Chondrocyte (in vitro differentiated cells): Measurements from ENCODE around the gene PLXNA4. TPM values are rescaled to one million over a fixed set of nuclear protein-coding genes. Genes with fewer than 3 reads are reported as not detected.

Experiments
- DNase-seq: peaks from one replicate; pipeline ENCODE4 v3.0.0; 2021; ENCODE audit warnings: mixed read lengths, low spot score
- H3K27ac Mint-ChIP-seq: one replicate; pipeline ENCODE4 v1.8.0; 2021; ENCODE audit warnings: mild to moderate bottlenecking, moderate library complexity, mixed read lengths; ENCODE audit not compliant: unreplicated experiment
- H3K27me3 Mint-ChIP-seq: 2 replicates; pipeline ENCODE4 v1.8.0; 2021; ENCODE audit warnings: low read depth, mixed read lengths
- H3K36me3 Mint-ChIP-seq: 2 replicates; pipeline ENCODE4 v1.8.0; 2021; ENCODE audit warnings: low read depth, mixed read lengths
- H3K4me1 Mint-ChIP-seq: 2 replicates; pipeline ENCODE4 v1.8.0; 2021; ENCODE audit warnings: low read depth, mild to moderate bottlenecking, mixed read lengths
- H3K4me3 Mint-ChIP-seq: one replicate; pipeline ENCODE4 v1.8.0; 2021; ENCODE audit warnings: mild to moderate bottlenecking, moderate library complexity, mixed read lengths; ENCODE audit not compliant: unreplicated experiment
- H3K9me3 Mint-ChIP-seq: 2 replicates; pipeline ENCODE4 v1.8.0; 2021; ENCODE audit warnings: low read depth, mixed read lengths
- total RNA-seq: library from RNA; stranded (reverse); gene quantifications from 3 replicates; pipeline ENCODE4 v1.2.1, GENCODE V29; 2021
- TF ChIP-seq, protein P1 (sequence below): fragments of 200-600 bp; sonication (generic); IDR thresholded peaks from 2 replicates; pipeline ENCODE4 v1.5.0; 2021; ENCODE audit warnings: antibody characterized with exemption, mild to moderate bottlenecking, moderate library complexity

The PLXNA4 gene
- total RNA-seq, 1 donor from 2014 or later, result 11.3 TPM

DNA sequence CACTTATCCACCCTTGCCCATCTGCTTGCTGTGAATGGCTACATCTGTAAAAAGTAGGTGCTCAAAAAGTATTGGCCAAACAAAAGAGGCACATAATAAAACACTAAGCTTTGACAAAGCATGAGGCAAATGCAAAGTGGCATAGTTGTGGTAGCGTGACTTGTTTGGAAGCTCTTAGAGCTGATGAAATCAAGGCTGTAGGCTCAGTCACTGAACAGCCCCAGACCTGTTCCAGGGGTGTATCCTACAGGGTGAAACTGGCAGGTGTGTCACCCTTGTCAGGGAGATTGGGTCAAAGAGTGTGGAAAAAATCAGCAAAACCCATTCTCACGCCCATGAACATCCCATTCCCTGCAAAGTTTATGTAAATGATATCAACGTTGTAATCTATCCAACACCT is 427.4 kb downstream of the PLXNA4 start:
- peaks cover 7% of the 10 kb centered on the region for H3K36me3 Mint-ChIP-seq
- DNase-seq, result no peak
- TF ChIP-seq, protein P1, sequence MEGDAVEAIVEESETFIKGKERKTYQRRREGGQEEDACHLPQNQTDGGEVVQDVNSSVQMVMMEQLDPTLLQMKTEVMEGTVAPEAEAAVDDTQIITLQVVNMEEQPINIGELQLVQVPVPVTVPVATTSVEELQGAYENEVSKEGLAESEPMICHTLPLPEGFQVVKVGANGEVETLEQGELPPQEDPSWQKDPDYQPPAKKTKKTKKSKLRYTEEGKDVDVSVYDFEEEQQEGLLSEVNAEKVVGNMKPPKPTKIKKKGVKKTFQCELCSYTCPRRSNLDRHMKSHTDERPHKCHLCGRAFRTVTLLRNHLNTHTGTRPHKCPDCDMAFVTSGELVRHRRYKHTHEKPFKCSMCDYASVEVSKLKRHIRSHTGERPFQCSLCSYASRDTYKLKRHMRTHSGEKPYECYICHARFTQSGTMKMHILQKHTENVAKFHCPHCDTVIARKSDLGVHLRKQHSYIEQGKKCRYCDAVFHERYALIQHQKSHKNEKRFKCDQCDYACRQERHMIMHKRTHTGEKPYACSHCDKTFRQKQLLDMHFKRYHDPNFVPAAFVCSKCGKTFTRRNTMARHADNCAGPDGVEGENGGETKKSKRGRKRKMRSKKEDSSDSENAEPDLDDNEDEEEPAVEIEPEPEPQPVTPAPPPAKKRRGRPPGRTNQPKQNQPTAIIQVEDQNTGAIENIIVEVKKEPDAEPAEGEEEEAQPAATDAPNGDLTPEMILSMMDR, result no peak
- H3K4me1 Mint-ChIP-seq, result peaks cover 13% of the 10 kb centered on the region
- H3K9me3 Mint-ChIP-seq, result no peaks in the 10 kb centered on the region
- no peak overlapping the region for H3K4me3 Mint-ChIP-seq
- no peaks in the 10 kb centered on the region for H3K27me3 Mint-ChIP-seq
- H3K27ac Mint-ChIP-seq, result no peak overlapping the region

- TF ChIP-seq, protein P1, result peak; percentile 41
- Mint-ChIP-seq H3K27me3 (no peaks in the 10 kb centered on the region), H3K4me3 (no peak overlapping the region), H3K4me1 (peaks cover 38% of the 10 kb centered on the region), H3K36me3 (peaks cover 2% of the 10 kb centered on the region), H3K9me3 (no peaks in the 10 kb centered on the region), H3K27ac (peak overlapping the region; percentile 80)
- no peak for DNase-seq
These were observed 430.8 kb downstream of the PLXNA4 start for GRCh38 chr7:132145466-132145865.

DNA sequence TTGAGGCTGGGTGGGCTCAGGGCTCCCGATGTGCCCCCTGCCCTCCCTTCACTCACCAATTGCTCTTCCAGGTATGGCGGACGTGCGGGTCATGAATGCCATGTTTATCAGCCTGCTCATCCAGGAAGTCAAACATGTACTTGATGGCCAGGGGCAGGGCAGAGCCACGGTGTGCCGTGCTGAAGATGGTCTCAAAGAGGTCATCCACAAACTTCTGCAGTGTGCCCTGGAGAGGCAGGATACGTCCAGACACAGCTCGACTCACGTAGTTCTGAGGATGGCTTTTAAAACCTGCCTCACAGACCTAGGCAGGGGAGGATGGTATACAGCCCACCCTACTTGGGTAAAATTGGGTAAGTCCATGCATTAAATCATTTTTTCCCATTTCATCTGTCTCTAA is 431.2 kb downstream of the PLXNA4 start:
- peaks cover 4% of the 10 kb centered on the region for H3K36me3 Mint-ChIP-seq
- H3K4me3 Mint-ChIP-seq, result no peak overlapping the region
- DNase-seq, result no peak
- H3K27ac Mint-ChIP-seq, result no peak overlapping the region
- H3K4me1 Mint-ChIP-seq, result peaks cover 42% of the 10 kb centered on the region
- TF ChIP-seq, protein P1, result no peak
- H3K27me3 Mint-ChIP-seq, result no peaks in the 10 kb centered on the region
- H3K9me3 Mint-ChIP-seq, result no peaks in the 10 kb centered on the region

GRCh38 chr7:132142006-132142405 is 434.3 kb downstream of the PLXNA4 start:
- peaks cover 7% of the 10 kb centered on the region for H3K36me3 Mint-ChIP-seq
- peaks cover 55% of the 10 kb centered on the region for H3K4me1 Mint-ChIP-seq
- H3K27me3 Mint-ChIP-seq, result no peaks in the 10 kb centered on the region
- H3K9me3 Mint-ChIP-seq, result no peaks in the 10 kb centered on the region
- no peak for DNase-seq
- H3K4me3 Mint-ChIP-seq, result no peak overlapping the region
- TF ChIP-seq, protein P1, result no peak
- H3K27ac Mint-ChIP-seq, result no peak overlapping the region

- no peak for DNase-seq
- H3K4me3 Mint-ChIP-seq, result no peak overlapping the region
- peak overlapping the region; percentile 37 for H3K27ac Mint-ChIP-seq
- TF ChIP-seq, protein P1, result no peak
- peaks cover 51% of the 10 kb centered on the region for H3K4me1 Mint-ChIP-seq
- no peaks in the 10 kb centered on the region for H3K27me3 Mint-ChIP-seq
- H3K36me3 Mint-ChIP-seq, result peaks cover 9% of the 10 kb centered on the region
- H3K9me3 Mint-ChIP-seq, result no peaks in the 10 kb centered on the region
These were observed 435.2 kb downstream of the PLXNA4 start for GRCh38 chr7:132141109-132141508.
